ENCODE results near the gene NAXE. TPM values are rescaled to one million over a fixed set of nuclear protein-coding genes. Genes with fewer than 3 reads are reported as not detected.

The NAXE gene
- total RNA-seq, 1 donor from 2014 or later = 75.6 TPM

DNA sequence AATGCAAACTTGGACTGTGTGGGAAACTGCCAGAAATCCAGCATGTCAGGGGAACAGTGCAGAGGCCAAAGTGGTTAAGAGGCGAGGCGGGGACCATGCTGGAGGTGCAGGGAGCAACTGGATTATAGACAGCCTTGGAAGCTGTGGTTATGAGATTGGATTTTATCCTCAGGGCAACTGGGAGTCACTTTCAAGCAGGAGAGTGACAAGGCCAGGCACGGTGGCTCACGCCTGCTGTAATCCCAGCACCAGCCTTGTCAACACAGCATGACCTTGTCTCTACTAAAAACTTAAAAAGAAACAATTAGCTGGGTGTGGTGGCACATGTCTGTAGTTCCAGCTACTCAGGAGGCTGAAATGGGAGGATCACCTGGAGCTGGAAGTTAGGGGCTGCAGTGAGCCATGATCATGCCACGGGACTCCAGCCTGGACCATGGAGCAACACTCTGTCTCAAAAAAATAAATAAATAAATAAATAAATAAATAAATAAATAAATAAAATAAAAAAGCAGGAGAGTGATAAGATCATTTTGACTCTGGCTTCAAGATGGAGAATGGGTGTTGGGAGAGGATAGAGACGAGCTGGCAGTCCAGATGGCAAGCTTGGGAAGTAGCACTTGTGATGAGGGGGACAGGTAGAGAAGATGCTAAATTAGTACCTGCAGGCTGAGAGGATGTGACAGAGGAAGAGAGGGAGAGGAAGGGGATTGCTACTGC lies 31.2 kb downstream of the NAXE start:
- DNase-seq (no peak), ATAC-seq (ENCODE audit: low read depth) (no peak)
- Mint-ChIP-seq H3K4me1 (peaks cover 12% of the 10 kb centered on the region), H3K27me3 (peaks cover 42% of the 10 kb centered on the region), H3K9me3 (no peaks in the 10 kb centered on the region), H3K27ac (peak overlapping the region; percentile 67), H3K36me3 (ENCODE audit: low read depth) (no peaks in the 10 kb centered on the region), H3K4me3 (no peak overlapping the region)
- intact Hi-C loops (cut with micrococcal nuclease) = loop anchor here (5.0 kb wide), 2 partner anchors 40 to 235 kb away; no protein-coding TSS in a partner anchor
- ChIA-PET POLR2A (interaction anchor here (0.8 kb wide), 1 partner anchor 98 kb away, joined by 3 read pairs; no protein-coding TSS in a partner anchor), CTCF (interaction anchor here (1.3 to 4.6 kb wide), 3 partner anchors 37 to 268 kb away, joined by 3 to 34 read pairs (median 6); no protein-coding TSS in a partner anchor)
- TF ChIP-seq, protein P1, sequence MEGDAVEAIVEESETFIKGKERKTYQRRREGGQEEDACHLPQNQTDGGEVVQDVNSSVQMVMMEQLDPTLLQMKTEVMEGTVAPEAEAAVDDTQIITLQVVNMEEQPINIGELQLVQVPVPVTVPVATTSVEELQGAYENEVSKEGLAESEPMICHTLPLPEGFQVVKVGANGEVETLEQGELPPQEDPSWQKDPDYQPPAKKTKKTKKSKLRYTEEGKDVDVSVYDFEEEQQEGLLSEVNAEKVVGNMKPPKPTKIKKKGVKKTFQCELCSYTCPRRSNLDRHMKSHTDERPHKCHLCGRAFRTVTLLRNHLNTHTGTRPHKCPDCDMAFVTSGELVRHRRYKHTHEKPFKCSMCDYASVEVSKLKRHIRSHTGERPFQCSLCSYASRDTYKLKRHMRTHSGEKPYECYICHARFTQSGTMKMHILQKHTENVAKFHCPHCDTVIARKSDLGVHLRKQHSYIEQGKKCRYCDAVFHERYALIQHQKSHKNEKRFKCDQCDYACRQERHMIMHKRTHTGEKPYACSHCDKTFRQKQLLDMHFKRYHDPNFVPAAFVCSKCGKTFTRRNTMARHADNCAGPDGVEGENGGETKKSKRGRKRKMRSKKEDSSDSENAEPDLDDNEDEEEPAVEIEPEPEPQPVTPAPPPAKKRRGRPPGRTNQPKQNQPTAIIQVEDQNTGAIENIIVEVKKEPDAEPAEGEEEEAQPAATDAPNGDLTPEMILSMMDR (IDR thresholded peaks at IDR 0.05) = no peak

DNA sequence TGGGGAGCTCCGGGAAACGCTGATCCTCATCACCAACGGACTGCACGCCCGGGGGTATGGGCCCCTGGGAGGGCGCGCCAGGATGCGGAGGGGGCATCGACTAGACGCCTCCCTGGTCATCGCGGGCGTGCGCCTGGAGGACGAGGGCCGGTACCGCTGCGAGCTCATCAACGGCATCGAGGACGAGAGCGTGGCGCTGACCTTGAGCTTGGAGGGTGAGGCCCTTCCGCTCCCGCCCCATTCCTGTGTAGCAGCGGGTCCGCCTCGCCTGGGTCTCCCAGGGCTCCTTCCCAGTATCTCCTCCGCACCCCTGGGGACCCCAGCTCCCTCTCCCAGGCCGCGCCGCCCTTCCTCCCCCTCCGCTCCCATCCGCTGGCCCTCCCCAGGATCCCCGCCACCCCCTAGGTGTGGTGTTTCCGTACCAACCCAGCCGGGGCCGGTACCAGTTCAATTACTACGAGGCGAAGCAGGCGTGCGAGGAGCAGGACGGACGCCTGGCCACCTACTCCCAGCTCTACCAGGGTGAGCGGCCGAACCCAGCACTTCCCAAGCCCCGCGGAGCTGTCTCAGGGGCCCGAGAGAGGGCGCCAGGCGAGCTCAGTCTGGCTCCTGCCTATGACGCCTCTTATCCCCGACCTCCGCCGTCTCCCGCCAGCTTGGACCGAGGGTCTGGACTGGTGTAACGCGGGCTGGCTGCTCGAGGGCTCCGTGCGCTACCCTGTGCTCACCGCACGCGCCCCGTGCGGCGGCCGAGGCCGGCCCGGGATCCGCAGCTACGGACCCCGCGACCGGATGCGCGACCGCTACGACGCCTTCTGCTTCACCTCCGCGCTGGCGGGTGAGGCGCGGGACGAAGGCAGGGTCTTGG lies 32.6 kb downstream of the NAXE start:
- DNase-seq (peak; percentile 47), ATAC-seq (ENCODE audit: low read depth) (peak; percentile 63)
- H3K36me3 Mint-ChIP-seq (ENCODE audit: low read depth) = no peaks in the 10 kb centered on the region
- H3K27ac Mint-ChIP-seq = no peak overlapping the region
- ChIA-PET CTCF (interaction anchor here (0.7 to 5.4 kb wide), 22 partner anchors 10 to 266 kb away, joined by 3 to 63 read pairs (median 5); partner anchors contain the start of gene NES), POLR2A (interaction anchor here (0.6 to 1.4 kb wide), 8 partner anchors 18 to 178 kb away, joined by 3 to 7 read pairs (median 4); partner anchors contain the start of genes ISG20L2, MEF2D, METTL25B and NAXE)
- TF ChIP-seq, protein P1 (IDR thresholded peaks at IDR 0.05) = no peak
- H3K27me3 Mint-ChIP-seq = peaks cover 39% of the 10 kb centered on the region
- no peaks in the 10 kb centered on the region for H3K9me3 Mint-ChIP-seq
- H3K4me1 Mint-ChIP-seq = peaks cover 12% of the 10 kb centered on the region
- intact Hi-C loops (cut with micrococcal nuclease) = loop anchor here (2.0 to 5.0 kb wide), 3 partner anchors 42 to 267 kb away; no protein-coding TSS in a partner anchor
- H3K4me3 Mint-ChIP-seq = peak overlapping the region; percentile 70

DNA sequence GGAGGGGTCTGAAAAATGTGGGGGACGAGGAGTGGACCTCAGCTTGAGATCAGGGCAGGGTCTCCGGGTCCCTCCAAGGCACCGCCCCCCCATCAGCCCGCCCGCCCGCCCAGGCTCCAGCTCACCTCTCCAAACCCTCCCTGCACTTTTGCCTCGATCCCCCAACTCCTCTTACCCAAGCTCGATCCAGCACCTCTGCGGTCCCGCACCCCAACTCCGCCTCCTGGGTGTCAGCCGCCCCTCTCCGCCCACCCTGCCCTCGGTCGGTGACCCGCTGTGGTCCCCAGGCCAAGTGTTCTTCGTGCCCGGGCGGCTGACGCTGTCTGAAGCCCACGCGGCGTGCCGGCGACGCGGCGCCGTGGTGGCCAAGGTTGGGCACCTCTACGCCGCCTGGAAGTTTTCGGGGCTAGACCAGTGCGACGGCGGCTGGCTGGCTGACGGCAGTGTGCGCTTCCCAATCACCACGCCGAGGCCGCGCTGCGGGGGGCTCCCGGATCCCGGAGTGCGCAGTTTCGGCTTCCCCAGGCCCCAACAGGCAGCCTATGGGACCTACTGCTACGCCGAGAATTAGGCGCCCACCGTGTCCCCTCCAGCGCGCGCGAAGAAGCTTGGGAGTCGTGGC lies 33.3 kb downstream of the NAXE start:
- peak; percentile 30 for DNase-seq
- peaks cover 34% of the 10 kb centered on the region for H3K27me3 Mint-ChIP-seq
- TF ChIP-seq, protein P1 (IDR thresholded peaks at IDR 0.05) = no peak
- H3K27ac Mint-ChIP-seq = no peak overlapping the region
- POLR2A ChIA-PET = interaction anchor here (0.6 to 1.4 kb wide), 9 partner anchors 32 to 144 kb away, joined by 3 to 7 read pairs (median 4); partner anchors contain the start of genes ISG20L2, MEF2D, METTL25B and NAXE
- intact Hi-C loops (cut with micrococcal nuclease) = loop anchor here (2.0 to 5.0 kb wide), 3 partner anchors 43 to 266 kb away; no protein-coding TSS in a partner anchor
- CTCF ChIA-PET = interaction anchor here (0.6 to 5.4 kb wide), 21 partner anchors 10 to 303 kb away, joined by 3 to 63 read pairs (median 5); partner anchors contain the start of gene NES
- no peaks in the 10 kb centered on the region for H3K36me3 Mint-ChIP-seq (ENCODE audit: low read depth)
- H3K4me1 Mint-ChIP-seq = peaks cover 12% of the 10 kb centered on the region
- peak overlapping the region; percentile 70 for H3K4me3 Mint-ChIP-seq
- peak; percentile 4 for ATAC-seq (ENCODE audit: low read depth)
- H3K9me3 Mint-ChIP-seq = no peaks in the 10 kb centered on the region

DNA sequence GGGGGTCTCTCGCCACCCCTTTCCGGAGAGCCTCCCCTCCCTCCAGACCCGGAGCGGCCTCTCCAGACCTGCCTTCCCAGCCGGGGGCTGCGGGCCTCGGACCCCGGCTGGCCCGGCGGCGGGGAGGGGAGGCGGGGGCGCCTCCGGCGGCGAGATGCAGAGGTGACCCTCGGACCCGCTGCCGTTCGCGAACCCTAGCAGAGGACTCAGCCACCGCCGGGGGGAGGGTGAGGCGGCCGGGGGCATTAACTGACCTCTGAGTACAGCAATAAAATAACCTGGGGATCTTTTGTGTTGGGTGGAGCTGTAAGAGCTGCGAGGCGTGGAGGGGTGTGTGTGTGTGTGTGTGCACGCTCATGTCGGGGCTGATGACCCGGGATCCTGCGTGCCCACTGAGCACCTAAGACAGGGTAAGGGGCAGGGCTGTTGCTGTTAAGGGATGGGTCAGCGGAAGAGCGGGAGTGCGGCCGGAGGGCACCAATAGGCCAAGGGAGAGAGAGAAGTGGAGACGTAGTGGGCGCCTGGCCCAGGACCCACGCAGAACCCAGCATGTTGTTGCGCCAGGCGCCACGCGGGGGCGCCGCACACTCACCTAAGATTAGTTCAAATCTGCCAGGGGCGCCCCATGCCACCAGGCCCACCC lies 34.0 kb downstream of the NAXE start:
- no peaks in the 10 kb centered on the region for H3K36me3 Mint-ChIP-seq (ENCODE audit: low read depth)
- peak overlapping the region; percentile 3 for H3K27ac Mint-ChIP-seq
- TF ChIP-seq, protein P1 (IDR thresholded peaks at IDR 0.05) = peak; percentile 27
- H3K4me1 Mint-ChIP-seq = peaks cover 12% of the 10 kb centered on the region
- H3K4me3 Mint-ChIP-seq = peak overlapping the region; percentile 74
- ATAC-seq (ENCODE audit: low read depth) (peak; percentile 71), DNase-seq (peak; percentile 66)
- ChIA-PET CTCF (interaction anchor here (0.6 to 5.4 kb wide), 13 partner anchors 9 to 302 kb away, joined by 3 to 63 read pairs (median 5); partner anchors contain the start of gene NES), POLR2A (interaction anchor here (1.0 to 1.2 kb wide), 2 partner anchors 31 to 53 kb away, joined by 3 read pairs; no protein-coding TSS in a partner anchor)
- H3K27me3 Mint-ChIP-seq = peaks cover 32% of the 10 kb centered on the region
- intact Hi-C loops (cut with micrococcal nuclease) = loop anchor here (1.0 to 2.0 kb wide), 4 partner anchors 17 to 265 kb away; partner anchors contain the start of gene BCAN
- H3K9me3 Mint-ChIP-seq = no peaks in the 10 kb centered on the region

All from activated B cell treated with CpG ODN at 0.5 μM for 24 hours (primary cell).